ENCODE data around the gene HS6ST3. TPM values are rescaled to one million over a fixed set of nuclear protein-coding genes. Genes with fewer than 3 reads are reported as not detected.

HS6ST3 gene
- total RNA-seq, 1 donor from 2014 or later = 0.26 TPM

GRCh38 chr13:96284971-96285370 lies 195.1 kb downstream of the HS6ST3 start:
- H3K27ac Mint-ChIP-seq (ENCODE audit: unreplicated experiment) = no peak overlapping the region
- no peaks in the 10 kb centered on the region for H3K36me3 Mint-ChIP-seq (ENCODE audit: low read depth)
- no peaks in the 10 kb centered on the region for H3K9me3 Mint-ChIP-seq
- no peak for DNase-seq (ENCODE audit: low read depth, low spot score)
- no peaks in the 10 kb centered on the region for H3K4me1 Mint-ChIP-seq
- peaks cover 17% of the 10 kb centered on the region for H3K27me3 Mint-ChIP-seq (ENCODE audit: low read depth)
- no peak overlapping the region for H3K4me3 Mint-ChIP-seq
- TF ChIP-seq CTCF (conservative IDR thresholded peaks at IDR 0.05) = no peak

DNA sequence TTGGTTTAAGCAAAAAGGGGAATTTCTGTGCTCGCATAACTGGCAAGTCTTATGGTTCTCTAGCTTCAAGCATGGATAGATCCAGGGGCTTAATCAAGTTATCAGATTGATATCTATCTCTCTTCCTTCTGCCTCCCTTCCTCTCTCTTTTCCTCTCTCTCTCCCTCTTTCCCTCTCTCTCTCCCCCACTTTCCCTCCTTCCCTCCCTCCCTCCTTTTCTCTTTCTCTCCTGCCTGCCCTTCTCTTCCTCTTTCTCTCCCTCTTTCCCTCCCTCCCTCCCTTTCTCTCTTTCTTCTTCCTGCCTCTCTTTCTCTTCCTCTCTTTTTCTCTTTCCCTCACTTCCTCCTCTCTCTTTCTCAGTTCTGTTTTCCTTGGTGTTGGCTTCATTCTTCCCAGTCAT lies 195.8 kb downstream of the HS6ST3 start:
- Mint-ChIP-seq H3K36me3 (ENCODE audit: low read depth) (no peaks in the 10 kb centered on the region), H3K4me3 (no peak overlapping the region), H3K9me3 (no peaks in the 10 kb centered on the region), H3K27me3 (ENCODE audit: low read depth) (peaks cover 17% of the 10 kb centered on the region), H3K4me1 (no peaks in the 10 kb centered on the region), H3K27ac (ENCODE audit: unreplicated experiment) (no peak overlapping the region)
- no peak for DNase-seq (ENCODE audit: low read depth, low spot score)
- TF ChIP-seq CTCF (conservative IDR thresholded peaks at IDR 0.05) = no peak

DNA sequence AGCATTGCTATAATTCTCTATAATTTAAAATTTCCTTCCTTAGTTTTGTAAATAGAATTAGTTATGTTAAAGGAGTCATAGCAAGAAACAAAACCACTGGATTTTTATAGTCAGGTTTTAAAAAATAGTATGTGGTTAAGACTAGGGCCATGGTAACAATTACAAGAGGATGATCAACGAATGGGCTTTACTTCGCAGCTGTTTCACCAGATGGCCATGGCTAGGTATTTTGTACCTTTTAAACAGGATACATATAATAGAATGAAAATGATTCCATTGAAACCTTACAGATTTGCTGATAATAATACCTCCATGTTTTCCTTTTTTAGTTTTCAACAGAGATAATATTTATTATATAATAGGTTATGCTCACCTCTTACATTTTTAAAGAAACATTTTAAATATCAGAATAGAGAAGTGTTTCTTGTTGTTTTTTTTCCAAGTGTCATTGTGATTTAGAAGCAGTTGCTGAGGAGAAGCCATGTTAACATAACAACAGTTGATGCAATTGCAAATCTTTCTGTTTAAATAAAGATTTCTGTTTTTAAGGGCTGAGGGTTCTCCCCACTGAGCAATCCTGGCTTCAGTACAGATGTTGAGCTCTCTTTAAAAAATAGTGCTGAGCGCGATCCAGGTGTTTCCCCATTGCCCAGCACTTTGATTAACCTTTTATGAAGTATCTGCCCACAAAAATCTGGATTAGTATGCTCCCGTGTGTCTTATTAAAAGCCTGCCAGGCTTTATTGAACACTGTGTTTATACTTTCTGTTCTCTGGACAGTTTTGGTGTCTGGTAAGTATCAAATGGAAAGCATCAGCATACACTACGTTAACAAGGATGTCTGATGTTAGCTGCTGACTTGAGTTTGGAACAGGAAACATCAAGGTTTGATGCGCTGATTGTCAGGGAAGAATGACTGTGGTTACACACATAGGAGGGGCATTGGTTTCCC lies 205.3 kb downstream of the HS6ST3 start:
- DNase-seq (ENCODE audit: low read depth, low spot score) = no peak
- Mint-ChIP-seq H3K27ac (ENCODE audit: unreplicated experiment) (no peak overlapping the region), H3K27me3 (ENCODE audit: low read depth) (no peaks in the 10 kb centered on the region), H3K9me3 (no peaks in the 10 kb centered on the region), H3K4me3 (no peak overlapping the region), H3K36me3 (ENCODE audit: low read depth) (no peaks in the 10 kb centered on the region), H3K4me1 (no peaks in the 10 kb centered on the region)
- TF ChIP-seq CTCF (conservative IDR thresholded peaks at IDR 0.05) = no peak

DNA sequence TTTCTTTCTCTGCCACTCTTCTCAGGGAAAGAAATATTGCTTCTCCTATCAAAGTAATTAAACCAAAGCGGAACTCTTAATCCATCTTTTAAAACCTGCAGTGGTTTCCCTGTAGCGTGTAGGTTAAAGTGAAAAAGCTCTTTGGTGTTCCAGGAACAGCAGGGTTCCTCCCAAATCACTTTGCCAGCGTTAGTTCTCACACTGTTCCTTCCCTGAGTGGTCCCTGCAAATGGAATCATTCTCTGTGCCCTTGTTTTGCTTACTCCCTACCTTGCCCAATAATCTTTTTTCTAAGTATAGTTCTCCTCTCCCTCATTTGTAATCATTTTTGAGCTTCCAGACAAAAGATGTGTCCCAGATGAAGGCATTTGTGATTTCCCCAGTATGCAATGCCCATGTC lies 207.5 kb downstream of the HS6ST3 start:
- H3K36me3 Mint-ChIP-seq (ENCODE audit: low read depth) = no peaks in the 10 kb centered on the region
- H3K27ac Mint-ChIP-seq (ENCODE audit: unreplicated experiment) = no peak overlapping the region
- H3K4me1 Mint-ChIP-seq = no peaks in the 10 kb centered on the region
- H3K4me3 Mint-ChIP-seq = no peak overlapping the region
- no peaks in the 10 kb centered on the region for H3K9me3 Mint-ChIP-seq
- no peak for TF ChIP-seq CTCF (conservative IDR thresholded peaks at IDR 0.05)
- no peak for DNase-seq (ENCODE audit: low read depth, low spot score)
- no peaks in the 10 kb centered on the region for H3K27me3 Mint-ChIP-seq (ENCODE audit: low read depth)

GRCh38 chr13:96299235-96299634 lies 209.3 kb downstream of the HS6ST3 start:
- peaks cover 3% of the 10 kb centered on the region for H3K9me3 Mint-ChIP-seq
- no peak for DNase-seq (ENCODE audit: low read depth, low spot score)
- no peak for TF ChIP-seq CTCF (conservative IDR thresholded peaks at IDR 0.05)
- H3K4me3 Mint-ChIP-seq = no peak overlapping the region
- no peaks in the 10 kb centered on the region for H3K36me3 Mint-ChIP-seq (ENCODE audit: low read depth)
- no peaks in the 10 kb centered on the region for H3K27me3 Mint-ChIP-seq (ENCODE audit: low read depth)
- no peak overlapping the region for H3K27ac Mint-ChIP-seq (ENCODE audit: unreplicated experiment)
- peaks cover 6% of the 10 kb centered on the region for H3K4me1 Mint-ChIP-seq
